Occipital lobe (tissue), 2 donors: ENCODE results near the gene NQO1. TPM values are rescaled to one million over a fixed set of nuclear protein-coding genes. Genes with fewer than 3 reads are reported as not detected.

ENCODE experiments used
- DNase-seq: peaks from one replicate; lab custom pipeline; 2025; lab: John Stamatoyannopoulos, UW
- total RNA-seq: library from RNA; depleted of rRNA; stranded (reverse); fragments of >200 nt; gene quantifications from one replicate; pipeline ENCODE4 v1.2.3, GENCODE V29; 2014

NQO1 gene
- total RNA-seq, 1 donor from 2014 or later, result 8.4 TPM

DNA sequence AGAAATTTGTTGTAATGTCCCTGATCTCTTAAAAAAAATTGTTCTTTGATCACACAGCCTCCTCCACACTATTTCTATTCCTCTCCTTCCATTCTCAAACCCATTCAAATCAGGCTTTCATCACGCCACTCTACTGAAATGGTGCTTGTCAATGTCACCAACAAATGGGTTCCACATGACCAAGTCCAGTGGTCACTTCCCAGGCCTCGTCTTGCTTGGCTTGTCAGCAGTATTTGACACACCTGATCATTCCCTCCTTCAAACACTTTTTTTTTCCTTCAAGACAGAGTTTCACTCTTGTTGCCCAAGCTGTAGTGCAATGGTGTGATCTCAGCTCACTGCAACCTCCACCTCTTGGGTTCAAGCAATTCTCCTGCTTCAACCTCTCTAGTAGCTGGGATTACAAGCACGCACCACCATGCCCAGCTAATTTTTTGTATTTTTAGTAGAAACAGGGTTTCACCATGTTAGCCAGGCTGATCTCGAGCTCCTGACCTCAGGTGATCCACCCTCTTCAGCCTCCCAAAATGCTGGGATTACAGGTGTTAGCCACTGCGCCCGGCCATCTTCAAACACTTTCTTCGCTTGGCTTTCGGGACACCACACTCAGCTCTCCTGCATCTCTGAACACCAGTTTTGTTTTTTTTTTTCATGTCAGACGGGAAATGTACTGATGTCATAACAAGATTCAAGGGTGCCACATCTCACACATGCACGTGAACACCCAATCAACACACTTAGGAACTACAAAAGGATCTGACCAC, 18.3 kb downstream of the NQO1 start:
- DNase-seq, result no peak

- no peak for DNase-seq
Measured at GRCh38 chr16:69706975-69707340, 19.4 kb downstream of the NQO1 start.

GRCh38 chr16:69706256-69706974, 19.9 kb downstream of the NQO1 start:
- no peak for DNase-seq

DNA sequence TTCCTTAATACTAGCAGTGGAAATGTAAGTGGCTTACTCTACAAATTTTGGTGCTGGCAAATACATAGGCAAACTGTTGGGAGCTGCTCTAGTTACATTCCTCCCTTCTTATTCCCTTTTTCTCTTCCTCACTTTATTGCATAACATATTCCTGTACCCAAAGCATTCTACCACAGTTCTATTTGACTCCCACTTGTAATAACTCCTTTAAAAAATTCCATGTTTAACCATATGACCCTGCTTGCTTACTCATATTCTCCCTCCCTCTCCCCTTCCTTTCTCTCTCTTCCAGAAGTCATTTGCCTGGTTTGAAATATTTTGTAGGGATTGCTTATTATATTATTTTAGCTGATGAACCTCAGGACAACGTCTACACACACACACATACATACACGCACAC, 22.7 kb downstream of the NQO1 start:
- DNase-seq, result no peak

- no peak for DNase-seq
Measured at GRCh38 chr16:69701866-69702265, 24.5 kb downstream of the NQO1 start.

DNA sequence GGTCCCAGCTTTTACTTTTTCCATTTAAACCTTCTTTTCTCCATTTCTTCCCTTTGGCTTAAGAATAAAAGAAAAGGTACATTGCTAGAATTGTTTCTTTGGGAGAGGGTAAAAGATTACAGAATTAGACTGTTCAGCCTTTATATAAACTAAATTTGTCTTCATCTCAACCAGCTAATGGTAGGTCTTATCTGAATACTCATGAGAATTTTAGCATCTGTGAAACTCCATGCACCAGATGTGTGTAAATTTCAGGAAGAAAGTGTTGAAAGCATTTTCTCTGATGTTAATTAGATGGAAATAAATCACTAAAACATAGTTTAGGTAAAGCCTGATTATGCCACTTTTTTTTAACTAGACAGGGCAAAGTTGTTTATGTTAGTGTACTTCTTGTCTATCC, 24.9 kb downstream of the NQO1 start:
- DNase-seq, result no peak

DNA sequence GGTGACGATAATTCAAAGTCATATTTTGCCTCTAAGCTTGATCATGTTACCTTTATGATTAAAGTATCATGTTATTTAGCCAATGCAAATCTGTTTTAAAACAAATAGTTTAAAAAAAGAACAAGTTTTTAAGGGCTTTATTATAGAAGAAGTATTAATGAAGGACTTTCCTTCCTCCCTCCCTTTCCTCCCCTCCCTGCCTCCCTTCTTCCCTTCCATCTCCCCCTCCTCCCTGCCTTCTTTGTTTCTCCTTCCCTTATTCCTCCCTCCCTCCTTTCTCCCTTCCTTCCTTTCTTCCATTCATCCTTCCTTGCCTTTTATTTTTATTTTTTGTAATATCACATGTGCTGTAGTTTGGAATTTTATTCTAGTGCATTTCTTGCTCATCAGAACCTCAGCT, 26.4 kb downstream of the NQO1 start:
- no peak for DNase-seq

DNA sequence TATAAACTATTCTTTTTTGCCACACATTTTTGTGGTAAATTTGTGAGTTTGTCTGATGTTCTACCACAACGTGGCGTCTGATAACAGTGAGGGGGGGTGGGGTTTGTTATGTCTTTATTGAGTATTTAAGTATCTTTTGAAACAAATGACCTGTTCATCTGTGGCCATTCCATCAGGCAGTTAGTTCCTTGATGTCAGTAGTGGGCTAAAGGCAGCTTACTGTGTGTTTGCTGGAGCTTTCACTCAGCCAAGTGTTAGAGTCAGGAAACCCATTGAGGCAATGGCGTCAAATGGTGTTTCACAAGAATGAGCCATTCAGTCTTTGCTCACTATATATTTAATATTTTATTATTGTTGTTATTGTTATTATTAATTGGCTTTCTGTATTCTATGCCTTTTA, 28.0 kb downstream of the NQO1 start:
- no peak for DNase-seq

- DNase-seq, result no peak
Measured at GRCh38 chr16:69693916-69694315, 32.4 kb downstream of the NQO1 start.

DNA sequence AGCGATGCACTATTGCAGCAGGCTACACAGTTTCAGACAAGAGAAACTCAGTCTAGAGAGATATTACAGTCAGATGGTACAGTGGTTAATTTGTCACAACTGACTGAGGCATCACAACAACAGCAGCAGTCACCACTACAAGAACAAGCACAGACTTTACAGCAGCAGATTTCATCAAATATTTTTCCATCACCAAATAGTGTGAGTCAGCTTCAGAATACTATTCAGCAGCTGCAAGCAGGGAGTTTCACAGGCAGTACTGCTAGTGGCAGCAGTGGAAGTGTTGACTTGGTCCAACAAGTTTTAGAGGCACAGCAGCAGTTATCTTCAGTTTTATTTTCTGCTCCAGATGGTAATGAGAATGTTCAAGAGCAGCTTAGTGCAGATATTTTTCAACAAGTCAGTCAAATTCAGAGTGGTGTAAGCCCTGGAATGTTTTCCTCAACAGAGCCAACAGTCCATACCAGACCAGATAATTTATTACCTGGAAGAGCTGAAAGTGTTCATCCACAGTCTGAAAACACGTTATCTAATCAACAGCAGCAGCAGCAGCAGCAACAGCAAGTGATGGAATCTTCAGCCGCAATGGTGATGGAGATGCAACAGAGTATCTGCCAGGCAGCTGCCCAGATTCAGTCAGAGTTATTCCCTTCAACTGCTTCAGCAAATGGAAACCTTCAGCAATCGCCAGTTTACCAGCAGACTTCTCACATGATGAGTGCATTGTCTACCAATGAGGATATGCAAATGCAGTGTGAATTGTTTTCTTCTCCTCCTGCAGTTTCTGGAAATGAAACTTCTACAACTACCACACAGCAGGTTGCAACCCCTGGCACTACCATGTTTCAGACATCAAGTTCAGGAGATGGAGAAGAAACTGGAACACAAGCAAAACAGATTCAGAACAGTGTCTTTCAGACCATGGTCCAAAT, 34.1 kb downstream of the NQO1 start:
- DNase-seq, result no peak

- DNase-seq, result no peak
Measured at GRCh38 chr16:69688589-69688988, 37.8 kb downstream of the NQO1 start.

- DNase-seq, result no peak
Measured at GRCh38 chr16:69680358-69680757, 46.0 kb downstream of the NQO1 start.

- no peak for DNase-seq
Measured at GRCh38 chr16:69672998-69673713, 53.2 kb downstream of the NQO1 start.

GRCh38 chr16:69672315-69672997, 53.9 kb downstream of the NQO1 start:
- DNase-seq, result no peak

DNA sequence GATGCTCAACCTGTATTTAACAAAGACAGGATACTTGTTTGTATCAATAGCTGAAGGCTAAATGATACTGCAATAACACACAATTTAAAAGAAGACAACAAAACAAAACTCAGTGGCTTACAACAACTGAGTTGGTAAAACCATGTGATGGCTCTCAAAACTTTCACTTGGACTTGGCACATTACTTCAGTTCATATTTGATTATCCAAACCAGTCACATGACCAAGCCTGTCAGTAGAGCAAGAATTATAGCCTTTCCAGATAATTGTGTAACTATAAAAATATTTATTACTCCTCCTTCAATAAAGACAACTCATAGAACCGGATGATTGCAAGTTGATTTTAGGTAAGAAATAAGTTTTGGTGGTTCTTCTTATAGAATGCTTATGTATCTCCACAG, 56.8 kb downstream of the NQO1 start:
- no peak for DNase-seq

DNA sequence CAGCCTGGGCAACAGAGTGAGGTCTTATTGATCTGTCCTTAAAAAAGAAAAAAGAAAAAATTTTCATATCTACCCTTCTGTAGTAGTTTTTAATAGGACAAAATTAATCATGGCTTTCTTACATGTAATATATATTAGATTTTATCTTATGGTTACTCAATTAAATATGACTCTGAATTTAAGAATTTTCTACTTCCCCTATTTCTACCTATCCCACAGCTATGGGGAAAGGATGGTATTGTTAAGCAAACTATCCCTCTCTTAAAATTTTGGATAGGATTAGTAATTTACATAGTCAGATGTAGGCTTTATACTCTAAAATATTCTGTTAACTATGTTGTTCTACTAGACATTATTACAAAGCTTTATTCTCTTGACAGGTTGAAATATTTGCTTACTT, 62.5 kb downstream of the NQO1 start:
- no peak for DNase-seq

DNA sequence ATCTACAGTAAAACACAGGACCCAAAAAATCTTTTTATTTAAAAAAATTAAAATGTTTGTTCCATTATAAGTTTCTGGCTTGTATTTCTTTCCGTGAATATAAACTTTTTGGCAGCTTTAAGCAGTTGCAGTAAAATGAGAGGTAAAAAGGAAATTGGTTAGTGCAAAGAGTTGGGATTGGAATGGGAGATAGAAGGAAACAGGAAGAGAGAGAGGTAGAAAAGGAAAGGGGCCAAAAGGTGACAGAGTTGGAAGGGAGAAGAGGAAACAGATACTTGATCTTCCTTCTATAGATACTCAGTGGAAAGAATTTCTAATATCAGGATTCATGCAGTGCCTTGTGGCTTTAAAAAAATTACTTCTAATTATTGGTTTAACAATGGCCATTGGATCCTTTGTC, 63.5 kb downstream of the NQO1 start:
- DNase-seq, result no peak

GRCh38 chr16:69660166-69660565, 66.2 kb downstream of the NQO1 start:
- no peak for DNase-seq
